Endothelial cell of umbilical vein (primary cell): ENCODE results near the gene TMEM151A. TPM values are rescaled to one million over a fixed set of nuclear protein-coding genes. Genes with fewer than 3 reads are reported as not detected.

Source experiments
- BruUV-seq: library from RNA; stranded (reverse); fragments of 400-500 nt; replicated peaks from 2 replicates; lab custom pipeline; 2021; lab: Mats Ljungman, UMichigan
- CTCF ChIA-PET: fragments of 300-600, 350-600 bp; sonication (Branson Sonifier 250); formaldehyde crosslinking; loops from one replicate; lab custom pipeline; 2021; ENCODE audit warnings: antibody characterized with exemption, inconsistent platforms; lab: Charles Lee
- POLR2A ChIA-PET: fragments of 300-600, 350-600 bp; sonication (Branson Sonifier 250); formaldehyde crosslinking; loops from one replicate; lab custom pipeline; 2021; ENCODE audit warnings: antibody characterized with exemption, inconsistent platforms; lab: Charles Lee
- DNase-seq: peaks from one replicate; pipeline ENCODE4 v3.0.0-alpha.2; 2011; ENCODE audit warnings: low read depth, low spot score
- FAIRE-seq: peaks from 2 replicates; lab custom pipeline; 2011; peaks lifted over from hg19 to GRCh38; lab: Jason Lieb, UNC
- H2AFZ ChIP-seq: 2 replicates; pipeline ENCODE4 v1.6.0; 2012; ENCODE audit warnings: low read depth, low read length, control low read depth, inconsistent platforms
- H3K27ac ChIP-seq: 2 replicates; pipeline ENCODE4 v1.5.1; 2011; ENCODE audit warnings: low read depth, mild to moderate bottlenecking, control low read depth, low read length, moderate library complexity; ENCODE audit not compliant: insufficient read depth
- H3K27me3 ChIP-seq, 2 experiments: 2 replicates each; pipeline versions ENCODE4 v1.6.0 to v1.6.1; 2011; ENCODE audit warnings: low read length in 2 of 2, mixed read lengths in 1 of 2; ENCODE audit not compliant: control insufficient read depth in 2 of 2, insufficient read depth in 2 of 2
- H3K36me3 ChIP-seq, 2 experiments: 2 replicates in 1 of 2; 3 replicates in 1 of 2; pipeline ENCODE4 v1.5.1; 2011; ENCODE audit warnings: low read length in 2 of 2, mild to moderate bottlenecking in 1 of 2, moderate library complexity in 1 of 2; ENCODE audit not compliant: control insufficient read depth in 2 of 2, insufficient read depth in 2 of 2; ENCODE audit errors: extremely low read depth in 1 of 2
- H3K4me1 ChIP-seq: 3 replicates; pipeline ENCODE4 v1.5.1; 2011; ENCODE audit warnings: mild to moderate bottlenecking, low read length; ENCODE audit not compliant: control insufficient read depth, insufficient read depth; ENCODE audit errors: extremely low read depth
- H3K4me2 ChIP-seq: 2 replicates; pipeline ENCODE4 v1.6.1; 2011; ENCODE audit warnings: low read length, control low read depth, mixed read lengths; ENCODE audit not compliant: insufficient read depth
- H3K4me3 ChIP-seq, 3 experiments: fragments of 200-600 bp in 1 of 3; sonication (generic), shearing (Covaris generic) in 1 of 3; replicated peaks in 1 of 3; 2 replicates each; pipeline ENCODE4 v1.5.1; 2011 to 2016; ENCODE audit warnings: control low read depth in 3 of 3, low read length in 3 of 3, mild to moderate bottlenecking in 2 of 3, inconsistent platforms in 1 of 3, low read depth in 1 of 3, moderate library complexity in 1 of 3; ENCODE audit not compliant: insufficient read depth in 1 of 3
- H3K79me2 ChIP-seq: 2 replicates; pipeline ENCODE4 v1.6.0; 2012; ENCODE audit warnings: low read length, inconsistent platforms; ENCODE audit not compliant: control insufficient read depth, insufficient read depth
- H3K9ac ChIP-seq: replicated peaks from 2 replicates; pipeline ENCODE3; 2011; ENCODE audit warnings: low read length, control low read depth; ENCODE audit not compliant: insufficient read depth; ENCODE audit errors: extremely low read depth
- H3K9me1 ChIP-seq: replicated peaks from 3 replicates; pipeline ENCODE4 v1.6.0; 2011; ENCODE audit warnings: mild to moderate bottlenecking, low read length; ENCODE audit not compliant: control insufficient read depth, insufficient read depth; ENCODE audit errors: extremely low read depth
- H3K9me3 ChIP-seq: replicated peaks from 2 replicates; pipeline ENCODE4 v1.5.1; 2012; ENCODE audit warnings: low read length, inconsistent platforms; ENCODE audit not compliant: control insufficient read depth, insufficient read depth
- H4K20me1 ChIP-seq: replicated peaks from 2 replicates; pipeline ENCODE3; 2011; ENCODE audit warnings: mild to moderate bottlenecking, low read length; ENCODE audit not compliant: control insufficient read depth, insufficient read depth; ENCODE audit errors: extremely low read depth
- CTCF ChIP-seq, 2 donors: IDR thresholded peaks; 1 replicate in 1 of 2; 2 replicates in 1 of 2; pipeline ENCODE4 v1.5.1; 2011; ENCODE audit warnings: low read length in 2 of 2, mild to moderate bottlenecking in 2 of 2, moderate library complexity in 2 of 2, control low read depth in 1 of 2, inconsistent platforms in 1 of 2, low read depth in 1 of 2; ENCODE audit not compliant: insufficient read depth in 1 of 2; ENCODE audit errors: extremely low read depth in 1 of 2
- EZH2 ChIP-seq: IDR thresholded peaks from 2 replicates; pipeline ENCODE4 v1.6.1; 2012; ENCODE audit warnings: borderline replicate concordance, low read depth, mild to moderate bottlenecking, moderate library complexity, low read length, inconsistent platforms; ENCODE audit not compliant: severe bottlenecking
- FOS ChIP-seq: IDR thresholded peaks from 2 replicates; pipeline ENCODE4 v1.6.1; 2011; ENCODE audit warnings: mild to moderate bottlenecking, low read length, moderate library complexity, borderline replicate concordance; ENCODE audit not compliant: insufficient read depth
- GATA2 ChIP-seq: IDR thresholded peaks from 2 replicates; pipeline ENCODE4 v1.7.0; 2011; ENCODE audit warnings: low read depth, mild to moderate bottlenecking, moderate library complexity, mixed read lengths, low read length; ENCODE audit not compliant: insufficient read length, insufficient read depth
- JUN ChIP-seq: IDR thresholded peaks from 2 replicates; pipeline ENCODE4 v1.6.1; 2011; ENCODE audit warnings: borderline replicate concordance, low read depth; ENCODE audit not compliant: insufficient read length, insufficient read depth
- MAX ChIP-seq: IDR thresholded peaks from 2 replicates; pipeline ENCODE4 v1.6.1; 2011; ENCODE audit not compliant: insufficient read depth, insufficient read length
- MYC ChIP-seq: IDR thresholded peaks from one replicate; pipeline ENCODE4 v1.6.1; 2011; ENCODE audit warnings: mild to moderate bottlenecking, low read depth, low read length
- POLR2A ChIP-seq: IDR thresholded peaks from 2 replicates; pipeline ENCODE4 v1.6.1; 2012; ENCODE audit warnings: low read depth, mild to moderate bottlenecking, control low read depth, low read length
- POLR2AphosphoS5 ChIP-seq: IDR thresholded peaks from 2 replicates; pipeline ENCODE4 v1.6.1; 2012; ENCODE audit warnings: low read depth, mild to moderate bottlenecking, control low read depth, low read length, moderate library complexity; ENCODE audit not compliant: insufficient read depth
- dilution Hi-C: fragments of 300-500 bp; cut with MboI; formaldehyde crosslinking; loops from one replicate; pipeline ENCODE4 v1.15.0; 2019; ENCODE audit warnings: low sequenced_read_pairs; ENCODE audit not compliant: extremely low pct_ligation_motif_present
- intact Hi-C: fragments of 100-400 bp; cut with micrococcal nuclease; formaldehyde crosslinking; loops from one replicate; pipeline ENCODE4 v1.10.0; 2022
- polyA plus RNA-seq, 4 experiments: library from polyadenylated mRNA; depleted of rRNA in 3 of 4; stranded (reverse) in 3 of 4; unstranded in 1 of 4; fragments of >200 nt; gene quantifications; 2 replicates each; pipeline versions ENCODE4 v1.2.1 to v1.2.3, GENCODE V29; 2011 to 2012; ENCODE audit warnings: missing spikeins in 1 of 4
- total RNA-seq: library from RNA; stranded (reverse); gene quantifications from 2 replicates; pipeline ENCODE4 v1.2.3, GENCODE V29; 2021

The TMEM151A gene
- total and polyA plus RNA-seq, 2 donors (not counting 3 experiments of a cell fraction or from before 2014, with no cell fraction given): not detected

GRCh38 chr11:66322732-66323427 is 31.2 kb downstream of the TMEM151A start:
- H3K4me3 ChIP-seq: no peak overlapping the region
- no peak for TF ChIP-seq POLR2A
- no peak for TF ChIP-seq EZH2
- no peak for TF ChIP-seq GATA2
- TF ChIP-seq FOS: no peak
- no peak for TF ChIP-seq CTCF (IDR thresholded peaks at IDR 0.05; ENCODE audit: extremely low read depth in 1 of 2, insufficient read depth in 1 of 2, low read depth in 1 of 2, low read length in 2 of 2)
- no peak for TF ChIP-seq MAX
- no peak for TF ChIP-seq MYC
- TF ChIP-seq JUN: no peak
- no peak for TF ChIP-seq POLR2AphosphoS5
- no peak overlapping the region for H3K27ac ChIP-seq
- BruUV-seq: no TSS peak
- no peaks in the 10 kb centered on the region for H4K20me1 ChIP-seq
- no peaks in the 10 kb centered on the region for H3K9me1 ChIP-seq
- no peak for DNase-seq
- no peaks in the 10 kb centered on the region for H3K4me1 ChIP-seq
- no peak for FAIRE-seq
- H3K36me3 ChIP-seq: no peaks in the 10 kb centered on the region
- ChIA-PET POLR2A (no interaction called here), CTCF (interaction anchor here (2.0 kb wide), 1 partner anchor 11 kb away, joined by 24 read pairs; no protein-coding TSS in a partner anchor)
- intact Hi-C loops (no loop called here), dilution Hi-C loops (no loop called here)
- H3K9me3 ChIP-seq: no peaks in the 10 kb centered on the region
- H2AFZ ChIP-seq: no peak overlapping the region
- H3K27me3 ChIP-seq: peaks cover 2 to 7% of the 10 kb centered on the region in 2 experiments
- no peak overlapping the region for H3K9ac ChIP-seq
- no peak overlapping the region for H3K4me2 ChIP-seq
- no peaks in the 10 kb centered on the region for H3K79me2 ChIP-seq
